Measurements from ENCODE around the gene SCEL.
"Not testable (repeated sequence)": the region's sequence is repeated elsewhere in the genome, so short reads cannot be mapped to it uniquely, and the experiment has no call there.

The SCEL gene

GRCh38 chr13:77563111-77563510 lies 27.6 kb downstream of the SCEL start:
- no peak for DNase-seq

GRCh38 chr13:77565635-77566034 lies 30.1 kb downstream of the SCEL start:
- peak in 1 of 2 donors; percentile 7 for DNase-seq

- no peak for DNase-seq
Observed at GRCh38 chr13:77571956-77572355, 36.5 kb downstream of the SCEL start.

- DNase-seq = no peak
Observed at GRCh38 chr13:77574096-77574495, 38.6 kb downstream of the SCEL start.

GRCh38 chr13:77579959-77580358 lies 44.5 kb downstream of the SCEL start:
- no peak for DNase-seq

GRCh38 chr13:77580748-77581147 lies 45.2 kb downstream of the SCEL start:
- DNase-seq = no peak

- DNase-seq = no peak
Observed at GRCh38 chr13:77583581-77583980, 48.1 kb downstream of the SCEL start.

- DNase-seq = no peak
Observed at GRCh38 chr13:77584106-77584505, 48.6 kb downstream of the SCEL start.

GRCh38 chr13:77595166-77595810 lies 59.8 kb downstream of the SCEL start:
- DNase-seq = no peak

GRCh38 chr13:77596777-77597176 lies 61.3 kb downstream of the SCEL start:
- no peak for DNase-seq

- no peak for DNase-seq
Observed at GRCh38 chr13:77599351-77599750, 63.8 kb downstream of the SCEL start.

DNA sequence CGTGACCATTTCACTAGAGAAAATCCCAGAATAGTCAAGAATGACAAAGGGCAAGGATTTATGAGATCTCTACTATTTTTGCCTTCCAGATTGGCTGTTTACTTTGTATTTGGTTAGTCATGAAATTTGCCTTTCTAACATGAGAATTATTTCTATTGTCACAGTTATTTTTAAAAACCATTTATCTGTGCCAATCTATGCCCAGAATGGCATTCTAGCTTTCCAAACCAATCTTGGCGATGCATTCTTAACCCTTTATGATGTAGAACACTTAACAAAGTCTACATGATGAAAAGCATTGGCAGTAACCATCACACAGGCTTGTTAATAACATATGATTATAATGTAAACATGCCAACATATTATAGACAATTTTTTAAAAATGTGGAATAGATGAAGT lies 65.2 kb downstream of the SCEL start:
- DNase-seq = no peak

DNA sequence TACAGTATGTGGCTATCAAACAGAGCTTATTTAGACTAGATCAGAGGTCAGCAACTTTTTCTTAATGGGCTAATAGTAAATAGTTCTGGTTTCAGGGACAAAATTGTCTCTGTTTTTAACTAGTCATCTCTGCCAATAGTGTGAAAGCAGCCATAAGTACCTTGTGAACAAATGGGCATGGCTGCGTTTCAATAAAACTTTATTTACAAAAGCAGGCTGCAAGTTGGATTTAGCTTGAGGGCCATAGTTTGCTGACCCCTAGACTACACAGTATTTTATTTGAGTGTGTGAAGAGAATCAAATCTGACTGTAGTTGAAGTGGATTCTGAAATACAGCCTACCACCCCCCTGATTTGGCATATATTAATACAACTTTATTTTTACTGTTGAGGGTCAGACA lies 75.6 kb downstream of the SCEL start:
- no peak for DNase-seq

DNA sequence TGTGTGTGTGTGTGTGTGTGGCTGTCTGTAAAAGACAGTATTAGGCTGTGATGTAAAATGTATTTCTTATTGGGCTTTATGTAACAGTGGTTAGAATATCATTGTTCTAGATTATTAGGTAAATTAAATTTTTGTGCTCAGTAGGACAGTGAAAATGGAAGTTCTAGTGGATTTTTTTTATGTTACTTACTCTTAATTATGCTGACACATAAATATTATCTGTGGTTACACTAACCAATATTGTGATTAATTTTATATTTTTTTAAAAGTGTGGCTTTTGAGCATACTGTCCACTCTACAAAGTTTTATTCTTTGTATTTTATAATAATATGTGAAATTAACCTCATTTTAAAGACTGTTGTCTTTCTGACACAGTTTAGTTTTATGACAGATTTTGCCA lies 80.5 kb downstream of the SCEL start:
- DNase-seq = no peak

DNA sequence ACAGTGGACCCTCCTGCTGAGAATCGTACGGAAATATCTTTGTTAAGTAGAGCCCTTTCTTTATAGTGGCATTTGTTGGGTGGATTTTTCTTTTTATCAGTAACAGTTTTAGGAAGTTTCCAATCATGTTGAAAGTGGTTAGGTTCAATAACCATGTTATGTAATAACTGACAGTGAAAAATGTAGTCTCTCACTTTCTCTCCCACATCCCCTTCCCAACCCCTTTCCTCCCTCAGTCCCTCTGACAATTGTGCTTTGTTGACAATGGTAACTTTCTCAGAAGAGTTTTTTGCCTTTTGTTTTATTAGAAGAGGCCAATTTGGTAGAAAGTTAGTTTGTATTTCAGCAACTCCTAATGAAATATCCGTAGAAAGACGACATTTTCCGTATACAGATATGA lies 84.1 kb downstream of the SCEL start:
- DNase-seq = no peak

GRCh38 chr13:77620138-77620537 lies 84.6 kb downstream of the SCEL start:
- DNase-seq = no peak

- no peak for DNase-seq
Observed at GRCh38 chr13:77623806-77624205, 88.3 kb downstream of the SCEL start.

- no peak for DNase-seq
Observed at GRCh38 chr13:77628170-77628569, 92.7 kb downstream of the SCEL start.

DNA sequence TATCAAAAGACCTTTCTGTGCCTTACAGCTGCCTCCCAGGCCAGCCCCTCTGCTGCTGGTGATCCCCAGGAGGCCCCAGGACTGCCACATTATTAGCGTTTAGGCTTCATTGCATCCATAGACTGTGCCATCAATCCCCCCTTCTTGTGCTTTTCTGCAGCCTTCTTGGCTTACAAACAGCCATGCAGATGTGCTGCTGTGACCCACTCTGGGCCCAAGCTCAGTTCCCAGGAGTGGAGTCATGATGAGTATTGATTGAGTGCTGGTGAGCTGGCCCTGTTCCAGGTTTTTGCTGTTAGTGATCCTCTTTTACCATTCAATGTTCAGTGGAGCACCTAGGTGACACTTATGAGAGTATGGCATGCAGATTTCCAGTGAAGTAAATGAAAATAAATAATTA lies 102.1 kb downstream of the SCEL start:
- DNase-seq = no peak

- no peak for DNase-seq
Observed at GRCh38 chr13:77650409-77650808, 114.9 kb downstream of the SCEL start.

DNA sequence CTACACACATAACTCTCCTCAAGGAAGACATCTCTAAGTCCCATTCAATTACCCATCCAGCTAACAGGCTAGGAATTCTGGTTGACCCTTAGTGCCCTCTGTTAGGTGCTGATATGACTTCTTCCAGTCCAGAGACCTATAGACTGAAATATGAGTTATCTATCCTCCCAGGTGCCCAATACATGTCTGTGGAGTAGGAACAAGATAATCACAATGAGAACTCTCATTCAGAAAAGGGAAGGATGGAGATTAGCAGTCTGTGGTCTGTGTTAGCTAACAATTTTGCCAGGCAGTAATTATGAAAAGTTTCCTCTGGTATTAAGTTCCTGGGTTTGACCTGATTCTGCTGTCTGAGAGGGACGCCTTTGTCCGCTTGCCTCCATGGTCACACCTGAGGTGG lies 117.8 kb downstream of the SCEL start:
- no peak for DNase-seq

DNA sequence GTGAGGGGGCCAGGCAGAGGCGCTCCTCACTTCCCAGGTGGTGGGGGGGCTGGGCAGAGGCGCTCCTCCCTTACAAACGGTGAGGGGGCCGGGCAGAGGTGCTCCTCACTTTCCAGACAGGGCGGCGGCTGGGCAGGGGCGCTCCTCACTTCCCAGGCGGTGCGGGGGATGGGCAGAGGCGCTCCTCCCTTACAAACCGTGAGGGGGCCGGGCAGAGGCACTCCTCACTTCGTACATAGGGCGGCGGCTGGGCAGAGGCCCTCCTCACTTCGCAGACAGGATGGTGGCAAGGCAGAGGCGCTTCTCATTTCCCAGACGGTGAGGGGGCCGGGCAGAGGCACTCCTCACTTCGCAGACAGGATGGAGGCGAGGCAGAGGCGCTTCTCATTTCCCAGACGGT lies 124.5 kb downstream of the SCEL start:
- DNase-seq = not testable (repeated sequence)

DNA sequence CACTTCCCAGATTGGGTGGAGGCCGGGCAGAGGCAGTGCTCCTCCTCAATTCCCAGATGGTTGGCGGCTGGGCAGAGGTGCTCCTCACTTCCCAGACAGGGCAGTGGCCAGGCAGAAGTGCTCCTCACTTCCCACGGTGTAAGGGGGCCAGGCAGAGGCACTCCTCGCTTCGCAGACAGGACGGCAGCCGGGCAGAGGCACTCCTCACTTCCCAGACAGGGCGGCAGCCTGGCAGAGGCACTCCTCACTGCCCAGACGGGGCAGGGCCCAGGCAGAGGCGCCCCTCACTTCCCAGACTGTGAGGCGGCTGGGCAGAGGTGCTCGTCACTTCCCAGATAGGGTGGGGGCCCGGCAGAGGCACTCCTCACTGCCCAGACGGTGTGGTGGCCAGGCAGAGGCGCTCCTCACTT lies 125.3 kb downstream of the SCEL start:
- no peak for DNase-seq

GRCh38 chr13:77662301-77662700 lies 126.8 kb downstream of the SCEL start:
- not testable (repeated sequence) for DNase-seq

DNA sequence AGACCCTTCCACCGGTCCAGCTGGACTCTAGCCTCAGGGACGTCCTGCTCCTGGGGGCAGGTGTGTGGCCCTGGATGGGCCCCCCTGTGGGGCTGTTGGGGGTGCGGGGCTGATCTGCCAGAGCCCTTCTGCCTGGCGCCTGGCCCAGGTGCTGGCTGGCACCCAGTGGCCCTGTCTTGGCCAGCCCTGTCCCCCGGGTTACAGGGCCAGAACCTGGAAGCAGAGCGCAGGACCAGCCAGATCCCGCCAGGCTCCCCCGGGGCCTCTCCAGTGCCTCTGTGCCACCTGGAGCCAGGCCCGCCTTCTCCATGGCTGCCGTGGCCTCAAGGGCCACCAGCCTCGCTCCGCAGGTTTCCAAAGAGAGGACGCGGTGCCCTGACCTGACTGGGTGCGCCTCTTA lies 127.3 kb downstream of the SCEL start:
- not testable (repeated sequence) for DNase-seq

- no peak for DNase-seq
Observed at GRCh38 chr13:77674852-77675251, 139.3 kb downstream of the SCEL start.
